Nephron (organoid): ENCODE results near the gene DIP2A.

Experiments used
- H3K27ac Mint-ChIP-seq, 3 experiments: 2 replicates each; pipeline ENCODE4 v1.8.0; 2020; ENCODE audit warnings: mixed read lengths in 3 of 3, mild to moderate bottlenecking in 2 of 3, moderate library complexity in 1 of 3
- H3K27me3 Mint-ChIP-seq: 2 replicates; pipeline ENCODE4 v1.8.0; 2021; ENCODE audit warnings: low read depth, mild to moderate bottlenecking, moderate library complexity, mixed read lengths
- H3K36me3 Mint-ChIP-seq: 2 replicates; pipeline ENCODE4 v1.8.0; 2020; ENCODE audit warnings: low read depth, mixed read lengths
- H3K4me1 Mint-ChIP-seq: 2 replicates; pipeline ENCODE4 v1.8.0; 2020; ENCODE audit warnings: mixed read lengths
- H3K4me3 Mint-ChIP-seq, 3 experiments: 2 replicates each; pipeline ENCODE4 v1.8.0; 2020; ENCODE audit warnings: mild to moderate bottlenecking in 3 of 3, mixed read lengths in 3 of 3, moderate library complexity in 2 of 3
- H3K9me3 Mint-ChIP-seq: 2 replicates; pipeline ENCODE4 v1.8.0; 2020; ENCODE audit warnings: mixed read lengths
- TF ChIP-seq, protein P1 (sequence below), 3 experiments: fragments of 200-600 bp; sonication (generic); IDR thresholded peaks; one replicate each; pipeline ENCODE4 v1.5.0; 2021; ENCODE audit warnings: antibody characterized with exemption in 3 of 3; ENCODE audit not compliant: unreplicated experiment in 3 of 3

Gene DIP2A

GRCh38 chr21:46552274-46552673 lies 93.6 kb downstream of the DIP2A start:
- H3K27ac Mint-ChIP-seq: no peak overlapping the region
- TF ChIP-seq, protein P1, sequence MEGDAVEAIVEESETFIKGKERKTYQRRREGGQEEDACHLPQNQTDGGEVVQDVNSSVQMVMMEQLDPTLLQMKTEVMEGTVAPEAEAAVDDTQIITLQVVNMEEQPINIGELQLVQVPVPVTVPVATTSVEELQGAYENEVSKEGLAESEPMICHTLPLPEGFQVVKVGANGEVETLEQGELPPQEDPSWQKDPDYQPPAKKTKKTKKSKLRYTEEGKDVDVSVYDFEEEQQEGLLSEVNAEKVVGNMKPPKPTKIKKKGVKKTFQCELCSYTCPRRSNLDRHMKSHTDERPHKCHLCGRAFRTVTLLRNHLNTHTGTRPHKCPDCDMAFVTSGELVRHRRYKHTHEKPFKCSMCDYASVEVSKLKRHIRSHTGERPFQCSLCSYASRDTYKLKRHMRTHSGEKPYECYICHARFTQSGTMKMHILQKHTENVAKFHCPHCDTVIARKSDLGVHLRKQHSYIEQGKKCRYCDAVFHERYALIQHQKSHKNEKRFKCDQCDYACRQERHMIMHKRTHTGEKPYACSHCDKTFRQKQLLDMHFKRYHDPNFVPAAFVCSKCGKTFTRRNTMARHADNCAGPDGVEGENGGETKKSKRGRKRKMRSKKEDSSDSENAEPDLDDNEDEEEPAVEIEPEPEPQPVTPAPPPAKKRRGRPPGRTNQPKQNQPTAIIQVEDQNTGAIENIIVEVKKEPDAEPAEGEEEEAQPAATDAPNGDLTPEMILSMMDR (IDR thresholded peaks at IDR 0.05; ENCODE audit: unreplicated experiment in 3 of 3): no peak
- no peaks in the 10 kb centered on the region for H3K9me3 Mint-ChIP-seq
- no peak overlapping the region for H3K4me3 Mint-ChIP-seq
- no peaks in the 10 kb centered on the region for H3K4me1 Mint-ChIP-seq
- H3K36me3 Mint-ChIP-seq: peaks cover 63% of the 10 kb centered on the region
- H3K27me3 Mint-ChIP-seq: peaks cover 4% of the 10 kb centered on the region

- TF ChIP-seq, protein P1 (IDR thresholded peaks at IDR 0.05; ENCODE audit: unreplicated experiment in 3 of 3): no peak
- H3K4me3 Mint-ChIP-seq: no peak overlapping the region
- H3K9me3 Mint-ChIP-seq: no peaks in the 10 kb centered on the region
- H3K27me3 Mint-ChIP-seq: peaks cover 4% of the 10 kb centered on the region
- H3K36me3 Mint-ChIP-seq: peaks cover 60% of the 10 kb centered on the region
- H3K27ac Mint-ChIP-seq: no peak overlapping the region
- H3K4me1 Mint-ChIP-seq: no peaks in the 10 kb centered on the region
Observed at GRCh38 chr21:46552865-46553379, 94.2 kb downstream of the DIP2A start.

DNA sequence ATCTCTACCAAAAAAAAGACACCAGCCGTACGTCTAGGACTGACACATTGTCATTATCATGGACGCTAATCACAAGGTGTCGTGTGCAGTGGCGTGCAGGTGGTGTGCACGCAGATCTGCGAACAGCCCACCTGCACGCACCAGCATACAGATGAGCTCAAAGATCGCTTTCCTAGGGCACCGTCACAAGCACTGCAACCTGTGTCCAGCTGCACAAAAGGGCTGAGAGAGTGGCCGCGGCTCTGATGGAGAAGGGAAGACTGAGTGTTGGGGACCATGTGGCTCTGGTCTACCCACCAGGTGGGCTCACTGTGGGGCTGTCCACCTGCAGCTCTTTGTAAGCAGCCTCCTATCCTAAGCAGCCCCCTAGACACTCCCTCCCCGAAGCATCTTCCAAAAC lies 95.3 kb downstream of the DIP2A start:
- Mint-ChIP-seq H3K27ac (no peak overlapping the region), H3K4me1 (no peaks in the 10 kb centered on the region), H3K27me3 (peaks cover 4% of the 10 kb centered on the region), H3K36me3 (peaks cover 52% of the 10 kb centered on the region), H3K9me3 (no peaks in the 10 kb centered on the region), H3K4me3 (no peak overlapping the region)
- TF ChIP-seq, protein P1 (IDR thresholded peaks at IDR 0.05; ENCODE audit: unreplicated experiment in 3 of 3): no peak

- Mint-ChIP-seq H3K36me3 (peaks cover 52% of the 10 kb centered on the region), H3K4me3 (no peak overlapping the region), H3K27ac (no peak overlapping the region), H3K4me1 (no peaks in the 10 kb centered on the region), H3K27me3 (peaks cover 4% of the 10 kb centered on the region), H3K9me3 (no peaks in the 10 kb centered on the region)
- TF ChIP-seq, protein P1 (IDR thresholded peaks at IDR 0.05; ENCODE audit: unreplicated experiment in 3 of 3): no peak
Observed at GRCh38 chr21:46554431-46555224, 95.9 kb downstream of the DIP2A start.

DNA sequence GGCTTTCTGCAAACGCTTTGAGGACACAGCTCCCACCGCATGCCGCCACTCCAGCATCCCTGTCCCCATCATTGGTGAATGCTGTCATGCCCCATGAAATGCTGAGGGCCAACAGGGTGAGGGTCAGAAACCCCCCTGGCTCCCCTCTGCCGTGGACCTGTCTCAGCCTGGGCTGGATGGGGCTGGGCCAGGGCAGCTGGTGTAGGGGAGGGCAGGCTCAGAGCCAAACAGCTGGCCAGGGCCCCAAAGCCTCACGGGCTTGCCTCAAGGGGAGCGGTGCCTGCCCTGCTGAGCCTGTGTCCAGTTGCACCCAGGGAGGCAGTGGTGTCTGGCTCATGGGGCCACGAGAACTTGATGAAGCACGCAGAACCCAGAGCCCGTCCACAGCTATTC lies 96.5 kb downstream of the DIP2A start:
- Mint-ChIP-seq H3K36me3 (peaks cover 54% of the 10 kb centered on the region), H3K4me1 (no peaks in the 10 kb centered on the region), H3K9me3 (no peaks in the 10 kb centered on the region), H3K4me3 (no peak overlapping the region), H3K27me3 (peaks cover 3% of the 10 kb centered on the region), H3K27ac (no peak overlapping the region)
- TF ChIP-seq, protein P1 (IDR thresholded peaks at IDR 0.05; ENCODE audit: unreplicated experiment in 3 of 3): no peak

DNA sequence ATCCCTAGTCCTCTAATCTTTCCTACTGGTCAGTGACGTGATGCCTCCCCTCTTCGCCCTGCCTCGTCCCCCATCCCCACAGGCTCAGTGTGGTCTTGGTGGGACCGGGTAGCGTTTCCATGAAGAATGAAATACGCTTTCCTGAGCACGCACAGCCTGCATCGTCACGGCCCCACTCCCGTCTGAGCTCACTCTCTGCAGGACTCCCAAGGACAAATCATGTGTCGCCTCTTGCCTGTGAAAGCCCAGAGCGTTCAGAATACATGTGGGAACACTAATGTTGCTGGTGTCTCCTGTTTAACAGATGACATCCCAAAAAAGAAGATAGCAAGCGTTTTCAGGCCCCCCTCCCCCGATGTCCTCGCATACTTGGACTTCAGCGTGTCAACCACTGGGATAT lies 97.0 kb downstream of the DIP2A start:
- no peaks in the 10 kb centered on the region for H3K27me3 Mint-ChIP-seq
- H3K27ac Mint-ChIP-seq: no peak overlapping the region
- no peaks in the 10 kb centered on the region for H3K9me3 Mint-ChIP-seq
- peaks cover 53% of the 10 kb centered on the region for H3K36me3 Mint-ChIP-seq
- H3K4me3 Mint-ChIP-seq: no peak overlapping the region
- H3K4me1 Mint-ChIP-seq: no peaks in the 10 kb centered on the region
- TF ChIP-seq, protein P1 (IDR thresholded peaks at IDR 0.05; ENCODE audit: unreplicated experiment in 3 of 3): no peak
